ENCODE measurements around the gene IFT172. TPM values are rescaled to one million over a fixed set of nuclear protein-coding genes. Genes with fewer than 3 reads are reported as not detected.
A peak's percentile ranks its signal among the peaks of the same experiment; 100 is the strongest.

Gene IFT172
- total RNA-seq, 2 donors from 2014 or later, result 15.8 to 23.4 TPM

DNA sequence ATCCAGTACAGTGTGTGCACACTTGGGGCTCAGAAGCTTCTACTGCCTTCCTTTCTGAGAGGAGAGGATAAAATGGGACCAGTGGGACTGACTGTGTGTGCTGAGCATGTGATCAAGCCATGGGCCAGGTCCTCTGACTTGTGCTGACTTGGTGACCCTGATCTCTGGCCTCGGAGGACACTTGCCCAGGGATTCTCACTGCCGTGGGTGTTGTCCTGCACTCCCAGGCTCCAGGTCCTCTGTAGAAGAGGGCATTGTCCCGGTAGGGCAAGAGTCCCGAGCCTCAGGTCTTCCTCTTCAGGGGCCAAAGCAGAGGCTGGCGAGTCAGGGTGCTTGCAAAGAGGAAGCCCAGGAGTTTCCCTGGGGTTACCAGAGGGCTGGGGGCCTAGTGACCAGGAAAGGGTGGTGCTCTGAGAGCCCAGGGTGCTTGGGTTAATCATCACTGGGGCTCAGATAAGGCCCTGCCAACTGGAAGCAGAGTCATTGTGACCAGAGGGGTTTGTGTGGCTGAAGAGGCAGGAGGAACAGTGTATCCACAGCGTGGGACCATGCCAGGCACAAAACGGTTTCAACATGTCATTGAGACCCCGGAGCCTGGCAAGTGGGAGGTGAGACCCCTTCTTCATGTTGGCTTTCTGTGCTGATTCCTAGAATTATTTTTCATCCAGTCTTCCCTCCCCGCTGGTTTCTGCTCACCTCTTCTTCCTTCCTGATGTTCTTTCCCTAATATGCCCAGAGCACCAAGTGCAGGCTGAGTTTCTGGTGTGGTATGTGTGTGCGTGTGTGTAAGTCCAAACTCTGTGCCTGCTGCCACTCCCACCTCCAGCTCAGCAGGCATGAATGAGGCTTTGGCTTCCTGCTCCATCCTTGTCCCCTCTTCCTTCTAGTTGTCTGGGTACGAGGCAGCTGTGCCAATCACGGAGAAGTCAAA is 7.1 kb upstream of the IFT172 start, which contains the start of gene GCKR:
Gene GCKR (plus strand): TSS at position 483 of the 931 bp plus-strand sequence. CDS start 66 bp downstream, at position 549.
- peak; percentile 41 for DNase-seq (ENCODE audit: low spot score)
- intact Hi-C loops (cut with DNase I), result loop anchor here in 1 of 2 donors (10.0 kb wide), 1 partner anchor 88 kb away; the partner anchor contains the start of gene ZNF512

DNA sequence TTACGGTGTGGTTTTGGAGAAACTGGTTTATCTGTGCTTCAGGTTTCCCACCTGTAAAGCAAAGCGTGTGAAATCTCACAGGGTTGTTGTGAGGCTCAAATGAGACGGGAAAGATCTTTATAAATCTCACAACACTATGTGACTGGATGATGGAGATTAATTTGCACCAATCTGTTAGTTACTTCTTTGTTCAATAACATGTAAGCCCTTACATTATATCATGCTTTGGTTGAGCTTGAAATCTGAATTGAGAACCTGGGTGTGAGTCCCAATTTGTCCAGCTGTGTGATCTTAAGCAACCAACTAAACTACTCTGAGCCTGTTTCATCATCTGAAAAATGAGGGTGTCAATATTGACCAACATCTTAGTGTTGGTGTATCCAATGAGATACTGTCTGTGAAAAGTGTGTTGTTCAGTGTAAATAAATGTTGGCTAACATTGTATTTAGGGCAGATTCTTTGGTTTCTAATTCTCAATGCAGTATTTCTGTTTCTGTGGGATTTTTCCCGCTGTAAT is 6.4 kb upstream of the IFT172 start:
- intact Hi-C loops (cut with DNase I), result loop anchor here in 1 of 2 donors (10.0 kb wide), 1 partner anchor 89 kb away; the partner anchor contains the start of gene ZNF512

DNA sequence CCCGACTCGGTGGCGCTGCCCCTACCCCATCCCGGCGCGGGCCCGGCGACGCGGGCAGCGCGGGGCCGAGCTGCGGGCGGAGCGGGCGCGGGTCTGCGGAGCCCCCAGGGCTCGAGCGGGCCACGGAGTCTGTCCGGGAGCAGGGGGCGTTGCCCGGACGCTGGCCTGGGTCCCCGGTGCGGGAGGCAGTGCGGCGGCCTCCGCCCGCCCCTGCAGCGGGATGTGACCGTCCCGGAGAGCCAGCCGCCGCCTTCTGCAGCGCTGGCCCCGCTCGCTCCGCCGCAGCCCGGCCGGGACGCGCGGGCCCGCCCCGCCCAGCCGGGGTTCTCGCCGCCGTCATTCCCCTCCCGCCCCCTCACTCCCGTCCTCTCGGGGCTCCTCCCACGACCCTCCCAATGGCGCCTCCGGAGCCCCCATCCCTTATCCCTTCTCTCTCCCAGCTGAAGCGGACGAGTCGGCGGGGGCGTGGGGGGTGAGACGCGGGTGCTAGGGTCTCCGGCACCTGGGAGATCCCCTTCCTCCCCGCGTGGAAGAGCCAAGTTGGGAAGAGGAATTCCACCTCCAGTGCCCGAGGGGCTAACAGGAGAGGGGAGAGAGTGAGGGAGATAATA is 5.5 kb upstream of the IFT172 start, which contains the start of gene FNDC4:
Gene FNDC4 (minus strand): TSS at position 257 of the 611 bp plus-strand sequence. CDS start 521 bp downstream, outside the sequence.
- intact Hi-C loops (cut with DNase I), result loop anchor here in 1 of 2 donors (10.0 kb wide), 1 partner anchor 90 kb away; the partner anchor contains the start of gene ZNF512
- DNase-seq (ENCODE audit: low spot score), result peak; percentile 80

More for the DNA sequence above, 6.4 kb upstream of the IFT172 start:
- no peak for DNase-seq (ENCODE audit: low spot score)

DNA sequence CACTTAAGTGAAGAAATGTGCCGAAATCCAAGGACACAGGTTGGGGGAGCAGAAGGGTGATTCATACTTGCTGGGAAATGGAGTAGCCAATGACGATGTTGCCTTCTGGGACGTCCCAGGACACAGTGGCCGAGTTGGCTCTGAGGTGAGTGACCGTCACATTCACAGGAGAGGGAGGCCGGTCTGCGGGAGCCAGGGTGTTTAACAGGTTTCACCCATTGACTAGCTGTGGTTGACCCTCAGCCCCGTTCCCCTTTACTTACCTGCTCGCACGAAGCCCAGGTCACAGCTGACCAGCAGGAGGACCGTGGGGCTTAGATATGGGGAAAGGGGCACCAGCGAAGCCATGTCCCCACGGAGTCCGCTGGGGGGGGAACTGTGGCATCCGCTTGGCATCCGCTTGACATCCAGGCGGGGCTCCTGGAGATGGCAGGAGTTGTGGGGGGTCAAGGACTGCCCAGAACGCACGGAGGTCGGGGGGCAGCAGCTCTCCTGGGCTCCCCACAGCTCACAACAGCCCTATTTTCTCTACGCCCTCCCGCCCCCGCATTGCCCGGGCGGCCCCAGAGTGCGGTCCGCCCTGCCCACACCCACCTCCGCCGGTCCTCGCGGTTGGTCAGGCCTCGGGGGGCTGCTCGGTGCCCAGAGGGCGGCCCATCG is 4.9 kb upstream of the IFT172 start:
- DNase-seq (ENCODE audit: low spot score), result peak; percentile 85
- intact Hi-C loops (cut with DNase I), result loop anchor here in 1 of 2 donors (10.0 kb wide), 1 partner anchor 90 kb away; the partner anchor contains the start of gene ZNF512

DNA sequence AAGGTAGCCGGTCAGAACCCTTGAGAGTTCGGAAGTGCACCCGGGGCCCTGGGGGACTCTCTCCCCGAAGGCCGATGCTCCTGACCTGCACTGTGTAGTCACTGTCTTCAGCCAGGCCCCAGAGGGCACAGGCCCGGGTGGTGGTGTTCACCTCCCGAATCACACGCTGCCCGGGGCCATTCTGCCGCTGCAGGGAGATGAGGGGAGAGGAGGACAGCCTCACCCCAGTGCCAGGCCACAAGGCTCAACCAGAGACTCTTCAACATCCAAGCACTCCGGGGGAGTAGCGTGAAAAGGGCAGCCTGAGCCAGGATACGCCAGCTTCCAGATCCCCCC is 4.4 kb upstream of the IFT172 start:
- peak; percentile 78 for DNase-seq (ENCODE audit: low spot score)
- intact Hi-C loops (cut with DNase I), result loop anchor here in 1 of 2 donors (10.0 kb wide), 1 partner anchor 91 kb away; the partner anchor contains the start of gene ZNF512

- intact Hi-C loops (cut with DNase I), result loop anchor here in 1 of 2 donors (10.0 kb wide), 1 partner anchor 92 kb away; the partner anchor contains the start of gene ZNF512
- DNase-seq (ENCODE audit: low spot score), result no peak
These were observed 3.0 kb upstream of the IFT172 start for GRCh38 chr2:27492557-27492956.

DNA sequence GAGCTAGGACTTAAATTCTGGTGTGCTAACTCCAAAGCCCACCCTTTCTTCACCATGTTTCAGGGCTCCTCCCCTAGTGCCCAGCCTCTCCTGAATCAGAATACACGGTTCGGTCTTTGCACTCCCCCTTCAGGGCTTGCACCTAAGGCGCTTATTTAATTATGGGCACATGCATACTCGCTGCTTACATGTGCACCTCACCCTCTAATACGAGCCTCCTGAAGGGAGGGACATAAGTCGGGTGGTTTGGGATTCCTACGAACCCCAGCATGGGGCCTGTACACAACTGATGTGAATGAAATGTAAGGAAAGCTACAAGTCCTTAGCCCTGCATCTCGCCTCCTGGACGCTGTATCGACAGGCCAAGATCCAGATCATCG is 435 bp downstream of the IFT172 start:
- peak; percentile 37 for DNase-seq (ENCODE audit: low spot score)
- intact Hi-C loops (cut with DNase I), result no loop called here

GRCh38 chr2:27485496-27485895 is 4.0 kb downstream of the IFT172 start:
- no peak for DNase-seq (ENCODE audit: low spot score)
- intact Hi-C loops (cut with DNase I), result no loop called here

GRCh38 chr2:27471961-27472360 is 17.6 kb downstream of the IFT172 start:
- DNase-seq (ENCODE audit: low spot score), result no peak
- intact Hi-C loops (cut with DNase I), result no loop called here

GRCh38 chr2:27464443-27464842 is 25.1 kb downstream of the IFT172 start:
- intact Hi-C loops (cut with DNase I), result no loop called here
- no peak for DNase-seq (ENCODE audit: low spot score)

- no peak for DNase-seq (ENCODE audit: low spot score)
- intact Hi-C loops (cut with DNase I), result no loop called here
These were observed 28.4 kb downstream of the IFT172 start for GRCh38 chr2:27461118-27461517.

GRCh38 chr2:27453968-27454367 is 35.6 kb downstream of the IFT172 start:
- no peak for DNase-seq (ENCODE audit: low spot score)
- intact Hi-C loops (cut with DNase I), result no loop called here

- intact Hi-C loops (cut with DNase I), result no loop called here
- no peak for DNase-seq (ENCODE audit: low spot score)
These were observed 38.4 kb downstream of the IFT172 start for GRCh38 chr2:27451095-27451494.

DNA sequence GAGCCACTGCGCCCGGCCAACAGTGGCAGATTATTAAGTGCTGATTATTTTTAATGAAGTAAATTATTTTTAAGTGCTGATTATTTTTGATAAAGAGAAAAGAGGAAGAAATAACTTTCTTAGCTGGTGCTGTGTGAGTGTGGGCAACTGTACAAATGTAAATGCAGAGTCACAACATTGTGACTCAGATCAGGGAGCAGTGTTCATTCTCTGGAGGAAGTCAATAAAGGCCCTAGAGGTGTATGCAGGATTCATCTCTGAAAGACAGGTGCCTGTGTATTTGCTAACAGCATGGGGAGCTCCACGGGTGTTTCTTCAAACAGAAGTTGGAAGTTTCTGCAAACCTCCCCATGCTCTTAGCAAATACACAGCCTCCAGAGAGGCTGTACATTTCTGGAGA is 41.2 kb downstream of the IFT172 start:
- intact Hi-C loops (cut with DNase I), result no loop called here
- no peak for DNase-seq (ENCODE audit: low spot score)

DNA sequence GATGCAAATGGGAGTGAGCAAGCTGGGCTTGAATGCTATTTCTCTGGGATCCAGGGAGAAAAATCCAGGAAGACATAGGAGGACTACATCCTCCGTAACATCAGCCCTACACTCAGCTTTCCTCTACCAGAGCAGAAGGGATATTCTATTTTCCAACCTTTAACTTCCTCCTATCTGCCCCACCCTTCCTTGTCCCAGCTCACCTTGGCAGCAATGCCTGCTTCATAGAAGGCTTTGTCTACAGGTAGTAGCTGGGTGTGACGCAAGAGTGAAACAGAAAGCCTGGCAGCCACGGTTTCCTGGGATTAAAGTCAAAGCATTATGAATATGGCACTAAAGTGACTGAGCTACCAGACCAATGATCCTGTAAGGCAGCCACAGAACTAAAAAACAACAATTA is 43.5 kb downstream of the IFT172 start:
- intact Hi-C loops (cut with DNase I), result no loop called here
- DNase-seq (ENCODE audit: low spot score), result no peak

- DNase-seq (ENCODE audit: low spot score), result no peak
- intact Hi-C loops (cut with DNase I), result no loop called here
These were observed 43.9 kb downstream of the IFT172 start for GRCh38 chr2:27445615-27446014.

DNA sequence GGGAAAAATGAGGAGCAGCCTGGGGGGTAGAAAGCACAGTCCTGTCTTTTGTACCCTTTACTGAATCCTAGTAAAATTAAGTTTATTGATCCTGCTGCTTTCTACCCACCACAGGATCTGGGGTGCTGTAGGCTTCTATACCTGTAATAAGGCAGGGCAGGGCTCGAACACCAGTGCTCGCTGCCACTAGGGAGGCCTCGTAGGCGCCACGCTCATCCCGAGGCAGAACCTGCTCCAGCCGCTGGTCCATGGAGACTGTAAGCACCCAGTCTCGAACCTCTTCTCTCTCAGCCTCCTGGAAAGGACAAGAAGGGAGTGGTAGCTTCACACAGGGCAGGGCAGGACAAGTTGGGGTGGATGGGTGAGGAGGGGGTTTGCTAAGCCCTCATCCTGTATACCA is 44.4 kb downstream of the IFT172 start:
- DNase-seq (ENCODE audit: low spot score), result no peak
- intact Hi-C loops (cut with DNase I), result no loop called here

- intact Hi-C loops (cut with DNase I), result no loop called here
- DNase-seq (ENCODE audit: low spot score), result no peak
These were observed 46.6 kb downstream of the IFT172 start for GRCh38 chr2:27442920-27443282.
